Mesothelial cell of epicardium (in vitro differentiated cells): ENCODE measurements around the gene NTSR2. TPM values are rescaled to one million over a fixed set of nuclear protein-coding genes. Genes with fewer than 3 reads are reported as not detected.

ENCODE experiments used
- DNase-seq, 2 experiments: peaks; one replicate each; pipeline ENCODE4 v3.0.0; 2021; ENCODE audit warnings: low spot score in 2 of 2; ENCODE audit not compliant: unreplicated experiment in 2 of 2
- H3K27ac Mint-ChIP-seq: 2 replicates; pipeline ENCODE4 v1.8.0; 2021; ENCODE audit warnings: mixed read lengths
- H3K27me3 Mint-ChIP-seq: 2 replicates; pipeline ENCODE4 v1.8.0; 2021; ENCODE audit warnings: low read depth, mixed read lengths
- H3K36me3 Mint-ChIP-seq: 2 replicates; pipeline ENCODE4 v1.8.0; 2021; ENCODE audit warnings: mixed read lengths
- H3K4me1 Mint-ChIP-seq: 2 replicates; pipeline ENCODE4 v1.8.0; 2021; ENCODE audit warnings: mixed read lengths
- H3K4me3 Mint-ChIP-seq: 2 replicates; pipeline ENCODE4 v1.8.0; 2021; ENCODE audit warnings: mild to moderate bottlenecking, moderate library complexity, mixed read lengths
- H3K9me3 Mint-ChIP-seq: 2 replicates; pipeline ENCODE4 v1.8.0; 2021; ENCODE audit warnings: mixed read lengths
- total RNA-seq: library from RNA; stranded (reverse); gene quantifications from 3 replicates; pipeline ENCODE4 v1.2.1, GENCODE V29; 2021
- TF ChIP-seq, protein P1 (sequence below): fragments of 200-600 bp; sonication (generic); IDR thresholded peaks from one replicate; pipeline ENCODE4 v1.5.0; 2021; ENCODE audit warnings: antibody characterized with exemption; ENCODE audit not compliant: unreplicated experiment

NTSR2 gene, protein sequence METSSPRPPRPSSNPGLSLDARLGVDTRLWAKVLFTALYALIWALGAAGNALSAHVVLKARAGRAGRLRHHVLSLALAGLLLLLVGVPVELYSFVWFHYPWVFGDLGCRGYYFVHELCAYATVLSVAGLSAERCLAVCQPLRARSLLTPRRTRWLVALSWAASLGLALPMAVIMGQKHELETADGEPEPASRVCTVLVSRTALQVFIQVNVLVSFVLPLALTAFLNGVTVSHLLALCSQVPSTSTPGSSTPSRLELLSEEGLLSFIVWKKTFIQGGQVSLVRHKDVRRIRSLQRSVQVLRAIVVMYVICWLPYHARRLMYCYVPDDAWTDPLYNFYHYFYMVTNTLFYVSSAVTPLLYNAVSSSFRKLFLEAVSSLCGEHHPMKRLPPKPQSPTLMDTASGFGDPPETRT
- total RNA-seq = not detected in 3 replicates

GRCh38 chr2:11669454-11670291 lies at the start of gene NTSR2:
TSS of gene NTSR2 (minus strand) at chr2:11670195. CDS start at chr2:11670129, 66 bp downstream.
- H3K27me3 Mint-ChIP-seq = peaks cover 76% of the 10 kb centered on the region
- H3K4me1 Mint-ChIP-seq = no peaks in the 10 kb centered on the region
- H3K27ac Mint-ChIP-seq = no peak within 1 kb of the TSS
- TF ChIP-seq, protein P1, sequence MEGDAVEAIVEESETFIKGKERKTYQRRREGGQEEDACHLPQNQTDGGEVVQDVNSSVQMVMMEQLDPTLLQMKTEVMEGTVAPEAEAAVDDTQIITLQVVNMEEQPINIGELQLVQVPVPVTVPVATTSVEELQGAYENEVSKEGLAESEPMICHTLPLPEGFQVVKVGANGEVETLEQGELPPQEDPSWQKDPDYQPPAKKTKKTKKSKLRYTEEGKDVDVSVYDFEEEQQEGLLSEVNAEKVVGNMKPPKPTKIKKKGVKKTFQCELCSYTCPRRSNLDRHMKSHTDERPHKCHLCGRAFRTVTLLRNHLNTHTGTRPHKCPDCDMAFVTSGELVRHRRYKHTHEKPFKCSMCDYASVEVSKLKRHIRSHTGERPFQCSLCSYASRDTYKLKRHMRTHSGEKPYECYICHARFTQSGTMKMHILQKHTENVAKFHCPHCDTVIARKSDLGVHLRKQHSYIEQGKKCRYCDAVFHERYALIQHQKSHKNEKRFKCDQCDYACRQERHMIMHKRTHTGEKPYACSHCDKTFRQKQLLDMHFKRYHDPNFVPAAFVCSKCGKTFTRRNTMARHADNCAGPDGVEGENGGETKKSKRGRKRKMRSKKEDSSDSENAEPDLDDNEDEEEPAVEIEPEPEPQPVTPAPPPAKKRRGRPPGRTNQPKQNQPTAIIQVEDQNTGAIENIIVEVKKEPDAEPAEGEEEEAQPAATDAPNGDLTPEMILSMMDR = no peak
- peak; percentile 53 to 82 for DNase-seq
- no peaks in the 10 kb centered on the region for H3K36me3 Mint-ChIP-seq
- H3K9me3 Mint-ChIP-seq = no peaks in the 10 kb centered on the region
- no peak within 1 kb of the TSS for H3K4me3 Mint-ChIP-seq

- peaks cover 16% of the 10 kb centered on the region for H3K4me1 Mint-ChIP-seq
- no peaks in the 10 kb centered on the region for H3K36me3 Mint-ChIP-seq
- H3K4me3 Mint-ChIP-seq = no peak overlapping the region
- no peak for DNase-seq
- H3K27ac Mint-ChIP-seq = no peak overlapping the region
- peaks cover 22% of the 10 kb centered on the region for H3K27me3 Mint-ChIP-seq
- H3K9me3 Mint-ChIP-seq = no peaks in the 10 kb centered on the region
- TF ChIP-seq, protein P1 = no peak
Measured at GRCh38 chr2:11719230-11719977, 49.4 kb upstream of the NTSR2 start.

DNA sequence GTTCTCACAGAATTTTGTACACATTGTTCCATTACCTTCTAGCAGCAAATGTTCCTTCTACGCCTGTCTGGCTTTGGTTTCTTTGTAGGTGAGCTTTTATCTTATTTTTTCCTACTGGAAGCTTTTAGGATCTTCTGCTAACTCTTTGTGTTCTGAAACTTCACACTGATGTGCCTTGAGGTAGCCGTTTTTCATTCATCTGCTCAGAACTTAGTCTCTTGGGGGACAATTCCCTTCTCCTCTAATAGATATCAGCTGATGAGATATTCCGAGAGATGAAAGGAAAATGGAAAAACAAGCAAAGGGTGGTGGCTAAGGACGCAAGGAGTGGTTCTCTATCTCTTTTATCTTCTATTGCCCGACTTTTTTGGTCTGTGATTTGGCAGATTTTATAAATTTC lies 48.6 kb upstream of the NTSR2 start:
- peaks cover 22% of the 10 kb centered on the region for H3K27me3 Mint-ChIP-seq
- H3K4me3 Mint-ChIP-seq = no peak overlapping the region
- peaks cover 16% of the 10 kb centered on the region for H3K4me1 Mint-ChIP-seq
- H3K9me3 Mint-ChIP-seq = no peaks in the 10 kb centered on the region
- no peaks in the 10 kb centered on the region for H3K36me3 Mint-ChIP-seq
- TF ChIP-seq, protein P1 = no peak
- H3K27ac Mint-ChIP-seq = no peak overlapping the region
- DNase-seq = no peak

DNA sequence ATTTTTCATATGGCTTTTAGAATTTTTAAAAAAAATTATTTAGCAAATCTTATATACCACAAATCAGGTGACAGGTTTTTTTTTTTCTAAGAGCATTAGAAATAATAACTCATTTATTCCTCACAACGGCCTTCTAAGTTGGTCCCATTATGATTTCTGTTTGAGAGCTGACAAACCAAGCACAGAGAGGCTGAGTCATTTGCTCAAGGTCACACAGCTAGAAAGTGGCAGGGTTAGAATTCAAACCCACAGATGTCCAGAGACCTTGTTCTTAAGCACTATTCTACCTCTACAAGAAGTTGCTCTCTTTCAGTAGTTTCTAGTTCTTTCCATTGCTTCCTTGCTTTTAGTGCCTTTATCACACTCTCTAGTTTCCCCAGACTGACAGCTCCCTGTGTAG lies 47.6 kb upstream of the NTSR2 start:
- H3K4me1 Mint-ChIP-seq = peaks cover 16% of the 10 kb centered on the region
- H3K9me3 Mint-ChIP-seq = no peaks in the 10 kb centered on the region
- no peak overlapping the region for H3K27ac Mint-ChIP-seq
- no peak for DNase-seq
- TF ChIP-seq, protein P1 = no peak
- H3K27me3 Mint-ChIP-seq = peaks cover 18% of the 10 kb centered on the region
- no peaks in the 10 kb centered on the region for H3K36me3 Mint-ChIP-seq
- H3K4me3 Mint-ChIP-seq = no peak overlapping the region

GRCh38 chr2:11716689-11717321 lies 46.8 kb upstream of the NTSR2 start:
- Mint-ChIP-seq H3K4me1 (peaks cover 16% of the 10 kb centered on the region), H3K27me3 (peaks cover 21% of the 10 kb centered on the region), H3K9me3 (no peaks in the 10 kb centered on the region), H3K36me3 (no peaks in the 10 kb centered on the region), H3K4me3 (no peak overlapping the region), H3K27ac (no peak overlapping the region)
- no peak for DNase-seq
- TF ChIP-seq, protein P1 = no peak
